Bronchial epithelial cell (primary cell): ENCODE results near the gene TTPAL. TPM values are rescaled to one million over a fixed set of nuclear protein-coding genes. Genes with fewer than 3 reads are reported as not detected.

Experiments used
- DNase-seq: peaks from one replicate; pipeline ENCODE4 v3.0.0-alpha.2; 2010; ENCODE audit warnings: low read depth
- FAIRE-seq: peaks from 2 replicates; lab custom pipeline; 2011; peaks lifted over from hg19 to GRCh38; lab: Jason Lieb, UNC
- H3K27me3 ChIP-seq: 2 replicates; pipeline ENCODE4 v1.5.1; 2011; ENCODE audit warnings: low read length; ENCODE audit not compliant: control insufficient read depth, insufficient read depth
- H3K36me3 ChIP-seq: 2 replicates; pipeline ENCODE4 v1.5.1; 2011; ENCODE audit warnings: low read length; ENCODE audit not compliant: control insufficient read depth, insufficient read depth
- H3K4me3 ChIP-seq: 2 replicates; pipeline ENCODE4 v1.5.1; 2011; ENCODE audit warnings: mild to moderate bottlenecking, low read depth, low read length, control low read depth
- CTCF ChIP-seq: IDR thresholded peaks from 2 replicates; pipeline ENCODE4 v1.5.1; 2011; ENCODE audit warnings: mild to moderate bottlenecking, moderate library complexity, low read length, control low read depth, inconsistent platforms; ENCODE audit not compliant: insufficient read depth, severe bottlenecking
- total RNA-seq: library from RNA; depleted of rRNA; stranded (reverse); fragments of >200 nt; gene quantifications from 2 replicates; pipeline ENCODE4 v1.2.1, GENCODE V29; 2014

TTPAL gene
- total RNA-seq, 1 donor from 2014 or later = 9.0 TPM

- DNase-seq = peak; percentile 98
- H3K4me3 ChIP-seq = no peak overlapping the region
- H3K27me3 ChIP-seq = no peaks in the 10 kb centered on the region
- TF ChIP-seq CTCF = no peak
- H3K36me3 ChIP-seq = peaks cover 16% of the 10 kb centered on the region
- FAIRE-seq = peak; percentile 82
Observed at GRCh38 chr20:44496976-44497375, 21.3 kb downstream of the TTPAL start.

- Histone ChIP-seq H3K36me3 (peaks cover 19% of the 10 kb centered on the region), H3K27me3 (no peaks in the 10 kb centered on the region), H3K4me3 (no peak overlapping the region)
- FAIRE-seq (no peak), DNase-seq (no peak)
- TF ChIP-seq CTCF = no peak
Observed at GRCh38 chr20:44497761-44498160, 22.1 kb downstream of the TTPAL start.

- Histone ChIP-seq H3K27me3 (no peaks in the 10 kb centered on the region), H3K36me3 (peaks cover 20% of the 10 kb centered on the region), H3K4me3 (no peak overlapping the region)
- TF ChIP-seq CTCF = no peak
- DNase-seq (no peak), FAIRE-seq (no peak)
Observed at GRCh38 chr20:44500221-44500620, 24.5 kb downstream of the TTPAL start.

- Histone ChIP-seq H3K4me3 (no peak overlapping the region), H3K36me3 (peaks cover 22% of the 10 kb centered on the region), H3K27me3 (no peaks in the 10 kb centered on the region)
- peak; percentile 13 for FAIRE-seq
- peak; percentile 17 for DNase-seq
- no peak for TF ChIP-seq CTCF
Observed at GRCh38 chr20:44501448-44501847, 25.8 kb downstream of the TTPAL start.

GRCh38 chr20:44502968-44503367, 27.3 kb downstream of the TTPAL start:
- Histone ChIP-seq H3K36me3 (peaks cover 23% of the 10 kb centered on the region), H3K4me3 (no peak overlapping the region), H3K27me3 (no peaks in the 10 kb centered on the region)
- FAIRE-seq (no peak), DNase-seq (no peak)
- no peak for TF ChIP-seq CTCF

- TF ChIP-seq CTCF = no peak
- FAIRE-seq = no peak
- Histone ChIP-seq H3K4me3 (no peak overlapping the region), H3K27me3 (no peaks in the 10 kb centered on the region), H3K36me3 (peaks cover 30% of the 10 kb centered on the region)
- DNase-seq = no peak
Observed at GRCh38 chr20:44504402-44505307, 29.0 kb downstream of the TTPAL start.
